ENCODE data around the gene ADGRD1.

Gene ADGRD1

GRCh38 chr12:131090274-131091210 lies 136.8 kb downstream of the ADGRD1 start:
- no peak for DNase-seq (ENCODE audit: low read depth)

GRCh38 chr12:131091413-131091975 lies 137.8 kb downstream of the ADGRD1 start:
- DNase-seq (ENCODE audit: low read depth), result no peak

GRCh38 chr12:131091976-131092691 lies 138.4 kb downstream of the ADGRD1 start:
- DNase-seq (ENCODE audit: low read depth), result no peak

- DNase-seq (ENCODE audit: low read depth), result no peak
These were observed 139.3 kb downstream of the ADGRD1 start for GRCh38 chr12:131092901-131093603.

GRCh38 chr12:131093604-131093955 lies 139.9 kb downstream of the ADGRD1 start:
- DNase-seq (ENCODE audit: low read depth), result no peak

GRCh38 chr12:131093971-131094830 lies 140.5 kb downstream of the ADGRD1 start:
- no peak for DNase-seq (ENCODE audit: low read depth)

GRCh38 chr12:131094831-131095805 lies 141.4 kb downstream of the ADGRD1 start:
- no peak for DNase-seq (ENCODE audit: low read depth)

- no peak for DNase-seq (ENCODE audit: low read depth)
These were observed 142.3 kb downstream of the ADGRD1 start for GRCh38 chr12:131095826-131096680.

- DNase-seq (ENCODE audit: low read depth), result no peak
These were observed 143.0 kb downstream of the ADGRD1 start for GRCh38 chr12:131096681-131097181.

- DNase-seq (ENCODE audit: low read depth), result no peak
These were observed 143.8 kb downstream of the ADGRD1 start for GRCh38 chr12:131097202-131098177.

GRCh38 chr12:131098178-131098981 lies 144.7 kb downstream of the ADGRD1 start:
- no peak for DNase-seq (ENCODE audit: low read depth)

- no peak for DNase-seq (ENCODE audit: low read depth)
These were observed 146.4 kb downstream of the ADGRD1 start for GRCh38 chr12:131100031-131100674.

- DNase-seq (ENCODE audit: low read depth), result no peak
These were observed 147.3 kb downstream of the ADGRD1 start for GRCh38 chr12:131101006-131101405.

- DNase-seq (ENCODE audit: low read depth), result no peak
These were observed 148.2 kb downstream of the ADGRD1 start for GRCh38 chr12:131101703-131102492.

GRCh38 chr12:131102493-131102931 lies 148.8 kb downstream of the ADGRD1 start:
- DNase-seq (ENCODE audit: low read depth), result no peak
